GM23338 (cell line): ENCODE measurements around the gene ZNF746. TPM values are rescaled to one million over a fixed set of nuclear protein-coding genes. Genes with fewer than 3 reads are reported as not detected.

Experiments
- CTCF ChIP-seq, 2 experiments: fragments of 200-600 bp in 1 of 2; sonication (generic) in 1 of 2; conservative IDR thresholded peaks; 2 replicates each; pipeline versions ENCODE4 v1.5.1 to v1.6.1; 2016 to 2017; ENCODE audit warnings: antibody characterized with exemption in 2 of 2, low read depth in 2 of 2, mild to moderate bottlenecking in 2 of 2, moderate library complexity in 1 of 2
- EZH2 ChIP-seq: fragments of 200-600 bp; sonication (generic); IDR thresholded peaks from one replicate; pipeline ENCODE4 v1.8.0; 2017; ENCODE audit warnings: antibody characterized with exemption, mild to moderate bottlenecking, low read depth; ENCODE audit not compliant: unreplicated experiment
- ZNF114 ChIP-seq: fragments of 250-450 bp; sonication (Bioruptor Pico); IDR thresholded peaks from 2 replicates; pipeline ENCODE4 v1.5.0; 2020; ENCODE audit warnings: mild to moderate bottlenecking, moderate library complexity
- ZNF331 ChIP-seq: fragments of 250-450 bp; sonication (Bioruptor Pico); IDR thresholded peaks from 2 replicates; pipeline ENCODE4 v1.5.0; 2020; ENCODE audit warnings: low read depth, mild to moderate bottlenecking, moderate library complexity
- polyA plus RNA-seq: library from polyadenylated mRNA; unstranded; fragments of >200 nt; fragmentation: Nextera tagmentation; extraction: Ambion mirVana; gene quantifications from 2 replicates; pipeline ENCODE4 v1.2.1, GENCODE V29; 2016
- total RNA-seq: library from RNA; depleted of rRNA; stranded (reverse); fragments of >200 nt; shearing (Covaris generic); gene quantifications from 2 replicates; pipeline ENCODE4 v1.2.3, GENCODE V29; 2014
- TF ChIP-seq, protein P1 (sequence below): fragments of 250-450 bp; sonication (Bioruptor Pico); IDR thresholded peaks from 2 replicates; pipeline ENCODE4 v1.5.0; 2020; ENCODE audit warnings: mild to moderate bottlenecking, moderate library complexity
- TF ChIP-seq, protein P2 (sequence below): IDR thresholded peaks from one replicate; pipeline ENCODE4 v1.6.1; 2018; ENCODE audit warnings: antibody characterized with exemption; ENCODE audit not compliant: unreplicated experiment

ZNF746 gene
- total and polyA plus RNA-seq, 2 experiments from 2014 or later = 10.0 to 18.6 TPM

DNA sequence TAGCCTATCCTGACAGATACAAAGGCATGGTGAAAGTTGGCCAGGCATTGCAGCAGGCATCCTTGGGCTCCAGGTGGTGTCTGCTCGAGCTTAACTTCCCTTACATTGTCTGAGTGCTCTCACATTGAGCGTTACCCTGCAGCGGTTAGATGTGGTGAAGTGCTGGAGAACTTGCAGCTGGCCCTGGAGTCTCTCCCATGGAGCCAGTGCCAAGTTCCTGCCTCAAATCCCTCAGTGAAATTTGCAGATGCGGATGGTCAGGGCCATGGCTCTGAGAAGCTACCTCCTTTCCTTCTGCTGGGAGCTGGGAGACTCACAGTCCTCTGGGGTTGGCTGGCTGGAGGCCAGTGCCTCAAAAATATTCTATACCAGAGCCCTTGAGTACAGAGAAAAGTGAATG lies 3.3 kb upstream of the ZNF746 start (continued):
- TF ChIP-seq, protein P1, sequence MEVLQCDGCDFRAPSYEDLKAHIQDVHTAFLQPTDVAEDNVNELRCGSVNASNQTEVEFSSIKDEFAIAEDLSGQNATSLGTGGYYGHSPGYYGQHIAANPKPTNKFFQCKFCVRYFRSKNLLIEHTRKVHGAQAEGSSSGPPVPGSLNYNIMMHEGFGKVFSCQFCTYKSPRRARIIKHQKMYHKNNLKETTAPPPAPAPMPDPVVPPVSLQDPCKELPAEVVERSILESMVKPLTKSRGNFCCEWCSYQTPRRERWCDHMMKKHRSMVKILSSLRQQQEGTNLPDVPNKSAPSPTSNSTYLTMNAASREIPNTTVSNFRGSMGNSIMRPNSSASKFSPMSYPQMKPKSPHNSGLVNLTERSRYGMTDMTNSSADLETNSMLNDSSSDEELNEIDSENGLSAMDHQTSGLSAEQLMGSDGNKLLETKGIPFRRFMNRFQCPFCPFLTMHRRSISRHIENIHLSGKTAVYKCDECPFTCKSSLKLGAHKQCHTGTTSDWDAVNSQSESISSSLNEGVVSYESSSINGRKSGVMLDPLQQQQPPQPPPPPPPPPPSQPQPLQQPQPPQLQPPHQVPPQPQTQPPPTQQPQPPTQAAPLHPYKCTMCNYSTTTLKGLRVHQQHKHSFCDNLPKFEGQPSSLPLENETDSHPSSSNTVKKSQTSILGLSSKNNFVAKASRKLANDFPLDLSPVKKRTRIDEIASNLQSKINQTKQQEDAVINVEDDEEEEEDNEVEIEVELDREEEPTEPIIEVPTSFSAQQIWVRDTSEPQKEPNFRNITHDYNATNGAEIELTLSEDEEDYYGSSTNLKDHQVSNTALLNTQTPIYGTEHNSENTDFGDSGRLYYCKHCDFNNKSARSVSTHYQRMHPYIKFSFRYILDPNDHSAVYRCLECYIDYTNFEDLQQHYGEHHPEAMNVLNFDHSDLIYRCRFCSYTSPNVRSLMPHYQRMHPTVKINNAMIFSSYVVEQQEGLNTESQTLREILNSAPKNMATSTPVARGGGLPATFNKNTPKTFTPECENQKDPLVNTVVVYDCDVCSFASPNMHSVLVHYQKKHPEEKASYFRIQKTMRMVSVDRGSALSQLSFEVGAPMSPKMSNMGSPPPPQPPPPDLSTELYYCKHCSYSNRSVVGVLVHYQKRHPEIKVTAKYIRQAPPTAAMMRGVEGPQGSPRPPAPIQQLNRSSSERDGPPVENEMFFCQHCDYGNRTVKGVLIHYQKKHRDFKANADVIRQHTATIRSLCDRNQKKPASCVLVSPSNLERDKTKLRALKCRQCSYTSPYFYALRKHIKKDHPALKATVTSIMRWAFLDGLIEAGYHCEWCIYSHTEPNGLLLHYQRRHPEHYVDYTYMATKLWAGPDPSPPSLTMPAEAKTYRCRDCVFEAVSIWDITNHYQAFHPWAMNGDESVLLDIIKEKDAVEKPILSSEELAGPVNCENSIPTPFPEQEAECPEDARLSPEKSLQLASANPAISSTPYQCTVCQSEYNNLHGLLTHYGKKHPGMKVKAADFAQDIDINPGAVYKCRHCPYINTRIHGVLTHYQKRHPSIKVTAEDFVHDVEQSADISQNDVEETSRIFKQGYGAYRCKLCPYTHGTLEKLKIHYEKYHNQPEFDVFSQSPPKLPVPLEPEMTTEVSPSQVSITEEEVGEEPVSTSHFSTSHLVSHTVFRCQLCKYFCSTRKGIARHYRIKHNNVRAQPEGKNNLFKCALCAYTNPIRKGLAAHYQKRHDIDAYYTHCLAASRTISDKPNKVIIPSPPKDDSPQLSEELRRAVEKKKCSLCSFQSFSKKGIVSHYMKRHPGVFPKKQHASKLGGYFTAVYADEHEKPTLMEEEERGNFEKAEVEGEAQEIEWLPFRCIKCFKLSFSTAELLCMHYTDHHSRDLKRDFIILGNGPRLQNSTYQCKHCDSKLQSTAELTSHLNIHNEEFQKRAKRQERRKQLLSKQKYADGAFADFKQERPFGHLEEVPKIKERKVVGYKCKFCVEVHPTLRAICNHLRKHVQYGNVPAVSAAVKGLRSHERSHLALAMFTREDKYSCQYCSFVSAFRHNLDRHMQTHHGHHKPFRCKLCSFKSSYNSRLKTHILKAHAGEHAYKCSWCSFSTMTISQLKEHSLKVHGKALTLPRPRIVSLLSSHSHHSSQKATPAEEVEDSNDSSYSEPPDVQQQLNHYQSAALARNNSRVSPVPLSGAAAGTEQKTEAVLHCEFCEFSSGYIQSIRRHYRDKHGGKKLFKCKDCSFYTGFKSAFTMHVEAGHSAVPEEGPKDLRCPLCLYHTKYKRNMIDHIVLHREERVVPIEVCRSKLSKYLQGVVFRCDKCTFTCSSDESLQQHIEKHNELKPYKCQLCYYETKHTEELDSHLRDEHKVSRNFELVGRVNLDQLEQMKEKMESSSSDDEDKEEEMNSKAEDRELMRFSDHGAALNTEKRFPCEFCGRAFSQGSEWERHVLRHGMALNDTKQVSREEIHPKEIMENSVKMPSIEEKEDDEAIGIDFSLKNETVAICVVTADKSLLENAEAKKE (CRISPR knock-in tag) = no peak
- TF ChIP-seq CTCF (conservative IDR thresholded peaks at IDR 0.05; ENCODE audit: low read depth in 2 of 2) (no peak), EZH2 (no peak), ZNF331 (no peak), ZNF114 (CRISPR knock-in tag) (no peak)
- TF ChIP-seq, protein P2, sequence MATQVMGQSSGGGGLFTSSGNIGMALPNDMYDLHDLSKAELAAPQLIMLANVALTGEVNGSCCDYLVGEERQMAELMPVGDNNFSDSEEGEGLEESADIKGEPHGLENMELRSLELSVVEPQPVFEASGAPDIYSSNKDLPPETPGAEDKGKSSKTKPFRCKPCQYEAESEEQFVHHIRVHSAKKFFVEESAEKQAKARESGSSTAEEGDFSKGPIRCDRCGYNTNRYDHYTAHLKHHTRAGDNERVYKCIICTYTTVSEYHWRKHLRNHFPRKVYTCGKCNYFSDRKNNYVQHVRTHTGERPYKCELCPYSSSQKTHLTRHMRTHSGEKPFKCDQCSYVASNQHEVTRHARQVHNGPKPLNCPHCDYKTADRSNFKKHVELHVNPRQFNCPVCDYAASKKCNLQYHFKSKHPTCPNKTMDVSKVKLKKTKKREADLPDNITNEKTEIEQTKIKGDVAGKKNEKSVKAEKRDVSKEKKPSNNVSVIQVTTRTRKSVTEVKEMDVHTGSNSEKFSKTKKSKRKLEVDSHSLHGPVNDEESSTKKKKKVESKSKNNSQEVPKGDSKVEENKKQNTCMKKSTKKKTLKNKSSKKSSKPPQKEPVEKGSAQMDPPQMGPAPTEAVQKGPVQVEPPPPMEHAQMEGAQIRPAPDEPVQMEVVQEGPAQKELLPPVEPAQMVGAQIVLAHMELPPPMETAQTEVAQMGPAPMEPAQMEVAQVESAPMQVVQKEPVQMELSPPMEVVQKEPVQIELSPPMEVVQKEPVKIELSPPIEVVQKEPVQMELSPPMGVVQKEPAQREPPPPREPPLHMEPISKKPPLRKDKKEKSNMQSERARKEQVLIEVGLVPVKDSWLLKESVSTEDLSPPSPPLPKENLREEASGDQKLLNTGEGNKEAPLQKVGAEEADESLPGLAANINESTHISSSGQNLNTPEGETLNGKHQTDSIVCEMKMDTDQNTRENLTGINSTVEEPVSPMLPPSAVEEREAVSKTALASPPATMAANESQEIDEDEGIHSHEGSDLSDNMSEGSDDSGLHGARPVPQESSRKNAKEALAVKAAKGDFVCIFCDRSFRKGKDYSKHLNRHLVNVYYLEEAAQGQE = no peak
